Spleen (tissue), 7 donors: ENCODE measurements around the gene WDR82.

ENCODE experiments used
- CTCF ChIP-seq, 11 experiments: fragments of 200-600 bp in 7 of 11; fragments of 450-650 bp in 4 of 11; sonication (generic) in 4 of 11; IDR thresholded peaks in 8 of 11; conservative IDR thresholded peaks in 3 of 11; 1 replicate in 7 of 11; 2 replicates in 4 of 11; pipeline versions ENCODE4 v1.4.0 to v1.8.0; 2016 to 2021; ENCODE audit warnings: antibody characterized with exemption in 11 of 11, inconsistent platforms in 4 of 11, mild to moderate bottlenecking in 1 of 11
- POLR2A ChIP-seq, 3 donors: fragments of 450-650 bp; IDR thresholded peaks; one replicate each; pipeline ENCODE4 v1.5.1; 2017; ENCODE audit warnings: antibody characterized with exemption in 3 of 3, mild to moderate bottlenecking in 1 of 3
- POLR2AphosphoS5 ChIP-seq, 3 donors: sonication (generic); formaldehyde crosslinking; IDR thresholded peaks; one replicate each; pipeline ENCODE4 v1.5.1; 2017; ENCODE audit warnings: antibody characterized with exemption in 3 of 3
- donor health status: DM: no; HTN: no; CAD: no; lungs with moderate emphysema.
- donor health status: DM: no; HTN: no; CAD: no.
- donor health status: DM: no; HTN: no; CAD: no.

- TF ChIP-seq CTCF (IDR thresholded peaks at IDR 0.05 in 8 of 11, conservative IDR thresholded peaks at IDR 0.05 in 3 of 11) = no peak
- no peak for TF ChIP-seq POLR2A (IDR thresholded peaks at IDR 0.05)
- TF ChIP-seq POLR2AphosphoS5 (IDR thresholded peaks at IDR 0.05) = no peak
These were observed 17.3 kb upstream of the WDR82 start for GRCh38 chr3:52295671-52296208.
